PC-3 (cell line): ENCODE results near the gene MRPL27. TPM values are rescaled to one million over a fixed set of nuclear protein-coding genes. Genes with fewer than 3 reads are reported as not detected.
A peak's percentile ranks its signal among the peaks of the same experiment; 100 is the strongest.

Experiments used
- ATAC-seq: fragments of 200-7000 bp; cut with Tn5 transposase; 2 replicates; pipeline ENCODE4 v1.9.1; 2020; ENCODE audit warnings: mild to moderate bottlenecking, moderate library complexity
- BruUV-seq: library from RNA; stranded (reverse); fragments of 400-500 nt; replicated peaks from 2 replicates; lab custom pipeline; 2021; lab: Mats Ljungman, UMichigan
- CTCF ChIA-PET: fragments of 300-600 bp; sonication (Branson Sonifier 250); formaldehyde crosslinking; loops from one replicate; lab custom pipeline; 2022; ENCODE audit warnings: antibody characterized with exemption; lab: Charles Lee
- POLR2A ChIA-PET: fragments of 300-600 bp; sonication (Branson Sonifier 250); formaldehyde crosslinking; loops from one replicate; lab custom pipeline; 2022; ENCODE audit warnings: antibody characterized with exemption; ENCODE audit not compliant: unreplicated experiment; lab: Charles Lee
- DNase-seq: peaks from one replicate; pipeline ENCODE4 v3.0.0-alpha.2; 2015
- H2AFZ ChIP-seq: fragments of 300-600 bp; sonication (generic); 2 replicates; pipeline ENCODE4 v1.6.0; 2016; ENCODE audit warnings: antibody characterized with exemption, low read length
- H3F3A ChIP-seq: fragments of 300-600 bp; sonication (generic); one replicate; pipeline ENCODE4 v1.6.0; 2017; ENCODE audit warnings: antibody characterized with exemption, low read length, control low read depth, mild to moderate bottlenecking; ENCODE audit not compliant: unreplicated experiment
- H3K27ac ChIP-seq: fragments of 300-600 bp; sonication (generic); 2 replicates; pipeline ENCODE4 v1.5.1; 2016; ENCODE audit warnings: mild to moderate bottlenecking, low read length
- H3K27me3 ChIP-seq: fragments of 300-600 bp; sonication (generic); 2 replicates; pipeline ENCODE4 v1.6.1; 2016; ENCODE audit warnings: low read length, mixed read lengths
- H3K36me3 ChIP-seq: fragments of 300-600 bp; sonication (generic); 2 replicates; pipeline ENCODE4 v1.6.1; 2016; ENCODE audit warnings: low read depth, mixed run types, low read length, mixed read lengths
- H3K4me1 ChIP-seq: fragments of 300-600 bp; sonication (generic); 2 replicates; pipeline ENCODE4 v1.5.1; 2016; ENCODE audit warnings: low read length; ENCODE audit not compliant: insufficient read depth
- H3K4me2 ChIP-seq: fragments of 300-600 bp; sonication (generic); 2 replicates; pipeline ENCODE4 v1.6.0; 2016; ENCODE audit warnings: low read length
- H3K4me3 ChIP-seq: fragments of 300-600 bp; sonication (generic); 2 replicates; pipeline ENCODE4 v1.5.1; 2016; ENCODE audit warnings: mild to moderate bottlenecking, low read length, mixed read lengths
- H3K79me2 ChIP-seq: fragments of 300-600 bp; sonication (generic); 2 replicates; pipeline ENCODE4 v1.6.1; 2017; ENCODE audit warnings: low read length, mixed read lengths
- H3K9ac ChIP-seq: fragments of 300-600 bp; sonication (generic); 2 replicates; pipeline ENCODE4 v1.6.0; 2016; ENCODE audit warnings: mild to moderate bottlenecking, low read length
- H3K9me2 ChIP-seq: fragments of 300-600 bp; sonication (generic); replicated peaks from 2 replicates; pipeline ENCODE4 v1.6.1; 2016; ENCODE audit warnings: mixed run types, low read length, mixed read lengths
- H3K9me3 ChIP-seq: fragments of 300-600 bp; sonication (generic); 2 replicates; pipeline ENCODE4 v1.6.1; 2016; ENCODE audit warnings: low read length, mixed read lengths
- H4K20me1 ChIP-seq: fragments of 300-600 bp; sonication (generic); 2 replicates; pipeline ENCODE4 v1.6.1; 2016; ENCODE audit warnings: low read length, mixed read lengths
- EZH2 ChIP-seq: fragments of 300-600 bp; sonication (generic); IDR thresholded peaks from one replicate; pipeline ENCODE4 v1.6.1; 2017; ENCODE audit warnings: antibody characterized with exemption, mild to moderate bottlenecking, low read length; ENCODE audit not compliant: unreplicated experiment
- EZH2phosphoT487 ChIP-seq: fragments of 300-600 bp; sonication (generic); IDR thresholded peaks from 2 replicates; pipeline ENCODE4 v1.6.1; 2018; ENCODE audit warnings: mild to moderate bottlenecking, antibody characterized with exemption, low read length, borderline replicate concordance
- intact Hi-C: fragments of 100-400 bp; cut with micrococcal nuclease; formaldehyde crosslinking; loops from 2 replicates; pipeline ENCODE4 v1.9.0; 2023
- total RNA-seq: library from RNA; depleted of rRNA; stranded (reverse); fragments of >200 nt; gene quantifications from 2 replicates; pipeline ENCODE4 v1.2.3, GENCODE V29; 2014
- TF ChIP-seq, protein P1 (sequence below): fragments of 300-600 bp; sonication (generic); conservative IDR thresholded peaks from 2 replicates; pipeline ENCODE4 v1.5.1; 2017; ENCODE audit warnings: antibody characterized with exemption, low read depth, mild to moderate bottlenecking, low read length

MRPL27 gene
- total RNA-seq, 1 experiment from 2014 or later = 168 TPM

GRCh38 chr17:50361561-50362480 is 11.2 kb downstream of the MRPL27 start:
- no peak for TF ChIP-seq EZH2phosphoT487
- TF ChIP-seq, protein P1, sequence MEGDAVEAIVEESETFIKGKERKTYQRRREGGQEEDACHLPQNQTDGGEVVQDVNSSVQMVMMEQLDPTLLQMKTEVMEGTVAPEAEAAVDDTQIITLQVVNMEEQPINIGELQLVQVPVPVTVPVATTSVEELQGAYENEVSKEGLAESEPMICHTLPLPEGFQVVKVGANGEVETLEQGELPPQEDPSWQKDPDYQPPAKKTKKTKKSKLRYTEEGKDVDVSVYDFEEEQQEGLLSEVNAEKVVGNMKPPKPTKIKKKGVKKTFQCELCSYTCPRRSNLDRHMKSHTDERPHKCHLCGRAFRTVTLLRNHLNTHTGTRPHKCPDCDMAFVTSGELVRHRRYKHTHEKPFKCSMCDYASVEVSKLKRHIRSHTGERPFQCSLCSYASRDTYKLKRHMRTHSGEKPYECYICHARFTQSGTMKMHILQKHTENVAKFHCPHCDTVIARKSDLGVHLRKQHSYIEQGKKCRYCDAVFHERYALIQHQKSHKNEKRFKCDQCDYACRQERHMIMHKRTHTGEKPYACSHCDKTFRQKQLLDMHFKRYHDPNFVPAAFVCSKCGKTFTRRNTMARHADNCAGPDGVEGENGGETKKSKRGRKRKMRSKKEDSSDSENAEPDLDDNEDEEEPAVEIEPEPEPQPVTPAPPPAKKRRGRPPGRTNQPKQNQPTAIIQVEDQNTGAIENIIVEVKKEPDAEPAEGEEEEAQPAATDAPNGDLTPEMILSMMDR = peak; percentile 92
- TF ChIP-seq EZH2 = no peak
- Histone ChIP-seq H3K27ac (no peak overlapping the region), H4K20me1 (no peaks in the 10 kb centered on the region), H3K9me2 (no peaks in the 10 kb centered on the region), H3K4me1 (no peaks in the 10 kb centered on the region), H3K9me3 (no peaks in the 10 kb centered on the region), H3F3A (peaks cover 6% of the 10 kb centered on the region), H2AFZ (no peak overlapping the region), H3K4me2 (0 out of 2 replicates have a peak overlapping the region, but pooled peaks have one; percentile 24), H3K27me3 (no peaks in the 10 kb centered on the region), H3K9ac (no peak overlapping the region), H3K4me3 (no peak overlapping the region), H3K79me2 (no peaks in the 10 kb centered on the region), H3K36me3 (peaks cover 24% of the 10 kb centered on the region; the same call in 1 of the 2 replicates)
- BruUV-seq = TSS peak; percentile 13
- DNase-seq (peak; percentile 79), ATAC-seq (peak; percentile 75)
- ChIA-PET CTCF (interaction anchor here (0.6 to 2.7 kb wide), 10 partner anchors 29 to 140 kb away, joined by 4 to 28 read pairs (median 4); partner anchors contain the start of gene LRRC59), POLR2A (interaction anchor here (0.6 kb wide), 3 partner anchors 145 to 323 kb away, joined by 3 to 5 read pairs (median 3); no protein-coding TSS in a partner anchor)
- intact Hi-C loops = loop anchor here (1.0 kb wide), 2 partner anchors 35 to 117 kb away; partner anchors contain the start of gene LRRC59

GRCh38 chr17:50360486-50361115 is 12.4 kb downstream of the MRPL27 start:
- H3K79me2 ChIP-seq = no peaks in the 10 kb centered on the region
- no peak overlapping the region for H3K4me3 ChIP-seq
- ChIA-PET POLR2A (interaction anchor here (0.6 kb wide), 1 partner anchor 83 kb away, joined by 22 read pairs; no protein-coding TSS in a partner anchor), CTCF (interaction anchor here (0.6 to 2.7 kb wide), 5 partner anchors 14 to 84 kb away, joined by 10 to 25 read pairs (median 12); no protein-coding TSS in a partner anchor)
- peaks cover 6% of the 10 kb centered on the region for H3F3A ChIP-seq
- DNase-seq (no peak), ATAC-seq (no peak)
- no peak overlapping the region for H3K27ac ChIP-seq
- no peaks in the 10 kb centered on the region for H3K27me3 ChIP-seq
- H3K4me1 ChIP-seq = no peaks in the 10 kb centered on the region
- TF ChIP-seq EZH2 = no peak
- TF ChIP-seq, protein P1 = no peak
- TF ChIP-seq EZH2phosphoT487 = no peak
- intact Hi-C loops = no loop called here
- H2AFZ ChIP-seq = no peak overlapping the region
- no peak overlapping the region for H3K9ac ChIP-seq
- BruUV-seq = no TSS peak
- no peak overlapping the region for H3K4me2 ChIP-seq
- H3K36me3 ChIP-seq = peaks cover 34% of the 10 kb centered on the region
- H4K20me1 ChIP-seq = no peaks in the 10 kb centered on the region
- no peaks in the 10 kb centered on the region for H3K9me3 ChIP-seq
- no peaks in the 10 kb centered on the region for H3K9me2 ChIP-seq
